A549 (cell line): ENCODE measurements around the gene RAD51B.

Experiments
- BCL3 ChIP-seq: fragments of >200 bp; sonication (Bioruptor Twin); formaldehyde crosslinking; IDR thresholded peaks from 3 replicates; pipeline ENCODE4 v1.6.1; 2016
- BHLHE40 ChIP-seq: IDR thresholded peaks from 2 replicates; pipeline ENCODE4 v1.6.1; 2012; ENCODE audit warnings: low read depth, low read length, inconsistent platforms
- CEBPB ChIP-seq, 2 experiments: fragments of >200 bp in 1 of 2; sonication (Bioruptor Twin) in 1 of 2; formaldehyde crosslinking in 1 of 2; IDR thresholded peaks; 2 replicates each; pipeline ENCODE4 v1.6.1; 2012 to 2016
- CTCF ChIP-seq: fragments of >200 bp; sonication (Bioruptor Twin); formaldehyde crosslinking; IDR thresholded peaks from 3 replicates; pipeline ENCODE4 v1.5.1; 2016
- ESRRA ChIP-seq: fragments of 150-350 bp; IDR thresholded peaks from 2 replicates; pipeline ENCODE4 v1.6.1; 2014; ENCODE audit warnings: mild to moderate bottlenecking, low read length, borderline replicate concordance
- HDAC2 ChIP-seq: fragments of 200-600 bp; sonication (generic); IDR thresholded peaks from 2 replicates; pipeline ENCODE4 v1.6.1; 2016
- JUN ChIP-seq, 2 experiments: fragments of >200 bp; sonication (Bioruptor Twin); formaldehyde crosslinking; IDR thresholded peaks; 2 replicates in 1 of 2; 3 replicates in 1 of 2; pipeline ENCODE4 v1.6.1; 2016 to 2017
- MAFK ChIP-seq: fragments of 450-650 bp; IDR thresholded peaks from 2 replicates; pipeline ENCODE4 v1.6.1; 2014; ENCODE audit not compliant: partially characterized antibody
- MAX ChIP-seq: IDR thresholded peaks from 2 replicates; pipeline ENCODE4 v1.6.1; 2012
- PBX3 ChIP-seq: IDR thresholded peaks from 2 replicates; pipeline ENCODE4 v1.6.1; 2012
- POLR2A ChIP-seq: IDR thresholded peaks from 2 replicates; pipeline ENCODE4 v1.6.1; 2012; ENCODE audit warnings: mild to moderate bottlenecking, low read length
- POLR2AphosphoS2 ChIP-seq: conservative IDR thresholded peaks from 2 replicates; pipeline ENCODE4 v1.6.1; 2012; ENCODE audit warnings: low read length, improper control_type of control experiment, inconsistent platforms
- USF2 ChIP-seq: fragments of 450-650 bp; IDR thresholded peaks from 2 replicates; pipeline ENCODE4 v1.6.1; 2014; ENCODE audit warnings: antibody characterized with exemption
- ZNF302 ChIP-seq: fragments of 250-450 bp; sonication (Bioruptor Pico); IDR thresholded peaks from 2 replicates; pipeline ENCODE4 v1.9.0; 2021; ENCODE audit warnings: inconsistent platforms, mild to moderate bottlenecking, moderate library complexity

- TF ChIP-seq CTCF (no peak), ZNF302 (no peak), POLR2A (no peak), USF2 (no peak), POLR2AphosphoS2 (no peak), PBX3 (no peak), CEBPB (IDR thresholded peaks at IDR 0.05) (no peak), JUN (IDR thresholded peaks at IDR 0.05) (no peak), ESRRA (no peak), HDAC2 (no peak), MAX (no peak), BCL3 (no peak), BHLHE40 (no peak), MAFK (no peak)
Observed at GRCh38 chr14:67963545-67963944, 144.0 kb downstream of the RAD51B start.
